NCI-H187 treated with DMSO at 0.1 percent for 48 hours (cell line): Measurements from ENCODE around the gene C1QTNF9B.

Source experiments
- DNase-seq: peaks from one replicate; lab custom pipeline; 2025; lab: John Stamatoyannopoulos, UW

The C1QTNF9B gene

DNA sequence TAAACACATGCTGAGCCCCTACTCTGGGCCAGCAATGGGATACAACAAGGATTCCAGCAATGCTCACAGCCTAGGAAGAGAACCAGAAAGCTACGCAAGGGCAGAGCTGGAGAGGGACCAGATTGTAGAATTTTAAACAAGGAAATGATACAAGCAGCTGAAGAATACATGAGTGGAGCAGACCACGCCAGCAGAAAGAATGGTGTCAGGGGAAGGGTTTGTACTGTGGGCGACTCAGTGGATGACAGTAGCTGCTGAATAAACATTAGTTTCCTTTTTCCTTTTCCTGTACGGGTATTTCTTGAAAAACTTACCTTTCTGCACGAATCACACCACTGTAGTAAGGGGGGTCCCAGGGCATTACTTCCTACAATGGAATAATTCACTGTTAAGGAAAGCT lies 38.8 kb downstream of the C1QTNF9B start:
- DNase-seq, result no peak

- no peak for DNase-seq
Measured at GRCh38 chr13:23856008-23856750, 41.1 kb downstream of the C1QTNF9B start.

- no peak for DNase-seq
Measured at GRCh38 chr13:23855360-23855759, 41.9 kb downstream of the C1QTNF9B start.

- no peak for DNase-seq
Measured at GRCh38 chr13:23852351-23852750, 45.0 kb downstream of the C1QTNF9B start.

DNA sequence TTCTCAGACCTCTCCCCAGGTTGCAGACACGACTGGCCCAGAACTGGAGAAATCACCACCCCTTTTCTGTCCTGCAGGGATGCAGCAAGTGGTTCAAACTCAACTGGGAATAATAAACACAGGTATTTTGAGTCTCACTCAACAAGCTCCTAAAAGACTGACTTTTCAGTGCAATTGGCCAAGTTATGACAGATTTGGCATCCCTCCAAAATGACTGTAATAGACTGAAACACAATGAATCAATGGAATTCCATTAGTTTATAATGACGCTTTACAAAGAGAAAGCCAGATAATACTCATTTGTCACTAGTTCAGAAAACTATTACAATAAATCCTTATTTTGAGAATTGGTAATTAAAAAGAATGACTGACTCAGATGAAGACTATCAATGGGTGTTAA lies 46.2 kb downstream of the C1QTNF9B start:
- no peak for DNase-seq

DNA sequence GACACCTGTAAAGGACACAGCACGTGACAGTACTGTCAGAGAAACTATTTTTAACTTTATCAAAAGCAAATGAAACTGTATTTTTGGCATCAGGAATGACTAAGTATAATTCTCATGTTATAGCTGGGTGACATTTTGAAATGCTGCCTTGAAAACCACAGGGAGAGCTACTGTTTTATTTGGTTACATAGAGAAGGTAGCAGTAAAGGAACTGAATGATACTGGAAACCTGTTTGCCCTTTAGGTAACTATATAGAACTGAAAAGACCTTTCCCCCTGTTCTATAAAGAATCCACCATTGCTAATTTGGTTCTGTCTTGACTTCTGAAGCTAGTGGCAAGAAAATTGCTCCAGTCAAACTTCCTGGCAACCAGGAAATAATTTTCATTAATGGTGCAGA lies 47.2 kb downstream of the C1QTNF9B start:
- no peak for DNase-seq

DNA sequence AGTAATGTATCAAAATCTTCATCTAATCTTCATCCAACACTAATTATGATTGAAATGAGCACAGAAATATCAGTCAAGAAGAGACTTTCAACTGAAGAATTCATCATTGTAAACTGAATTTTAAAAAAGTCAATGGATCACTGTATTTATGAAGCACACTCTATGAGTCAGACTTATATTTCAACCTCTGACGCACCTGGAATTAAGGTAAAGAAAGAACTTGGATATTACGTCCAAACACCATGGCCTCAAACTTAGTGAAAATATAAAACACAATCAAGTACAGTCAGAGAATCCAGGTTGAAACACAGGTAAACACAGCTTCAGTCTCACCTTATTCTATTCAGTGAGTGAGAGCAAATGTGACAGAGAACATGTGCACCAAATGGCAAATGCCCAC lies 47.6 kb downstream of the C1QTNF9B start:
- DNase-seq, result no peak

- no peak for DNase-seq
Measured at GRCh38 chr13:23848646-23849141, 48.6 kb downstream of the C1QTNF9B start.

- no peak for DNase-seq
Measured at GRCh38 chr13:23848019-23848418, 49.3 kb downstream of the C1QTNF9B start.

DNA sequence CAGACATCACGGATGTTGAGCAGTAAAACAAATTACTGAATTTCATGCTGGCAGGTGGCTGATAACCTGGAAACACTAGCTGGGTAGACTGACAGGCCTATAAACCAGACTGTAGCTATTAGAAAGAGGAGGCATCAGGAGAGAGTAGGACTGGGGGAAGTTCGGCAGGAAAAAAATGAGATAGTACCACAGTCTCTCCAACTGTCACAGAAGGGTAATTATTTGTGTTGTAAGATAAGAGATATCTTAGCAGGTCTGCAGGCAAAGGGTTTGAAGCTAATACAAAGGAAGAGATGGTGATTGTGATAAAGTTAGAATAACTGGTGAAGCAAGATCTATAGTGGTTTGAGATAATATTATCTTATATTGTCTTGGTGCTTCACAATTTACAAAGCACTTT lies 49.8 kb downstream of the C1QTNF9B start:
- DNase-seq, result no peak

DNA sequence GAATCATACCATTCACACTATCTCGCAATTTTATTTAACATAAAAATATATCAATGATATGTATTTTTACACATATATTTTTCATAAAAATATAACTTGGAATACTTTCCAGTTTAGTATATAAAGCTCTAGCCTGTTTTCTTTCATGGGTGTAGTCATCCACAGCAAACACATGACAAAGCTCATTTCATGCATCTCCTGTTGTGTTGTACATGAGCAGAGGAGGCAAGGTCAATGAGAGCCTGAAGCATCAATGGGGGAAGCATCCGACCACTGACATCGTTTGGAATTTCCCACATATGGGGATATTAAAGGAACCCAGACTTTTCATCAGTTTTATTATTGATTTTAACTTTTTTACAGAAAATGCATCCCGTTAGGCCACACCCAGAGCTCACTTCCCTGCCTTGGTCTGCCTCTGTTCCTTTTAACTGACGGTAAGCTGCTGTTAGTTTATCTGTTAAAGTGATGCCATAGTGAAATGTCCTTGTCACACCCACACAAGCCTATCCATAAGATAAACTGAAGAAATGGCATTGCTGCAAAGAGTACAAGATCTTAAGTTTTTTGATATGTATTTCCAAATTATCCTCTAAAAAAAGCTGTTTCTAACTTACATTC lies 52.1 kb downstream of the C1QTNF9B start:
- no peak for DNase-seq

- DNase-seq, result no peak
Measured at GRCh38 chr13:23844132-23844531, 53.2 kb downstream of the C1QTNF9B start.

GRCh38 chr13:23843436-23843835 lies 53.9 kb downstream of the C1QTNF9B start:
- DNase-seq, result no peak

DNA sequence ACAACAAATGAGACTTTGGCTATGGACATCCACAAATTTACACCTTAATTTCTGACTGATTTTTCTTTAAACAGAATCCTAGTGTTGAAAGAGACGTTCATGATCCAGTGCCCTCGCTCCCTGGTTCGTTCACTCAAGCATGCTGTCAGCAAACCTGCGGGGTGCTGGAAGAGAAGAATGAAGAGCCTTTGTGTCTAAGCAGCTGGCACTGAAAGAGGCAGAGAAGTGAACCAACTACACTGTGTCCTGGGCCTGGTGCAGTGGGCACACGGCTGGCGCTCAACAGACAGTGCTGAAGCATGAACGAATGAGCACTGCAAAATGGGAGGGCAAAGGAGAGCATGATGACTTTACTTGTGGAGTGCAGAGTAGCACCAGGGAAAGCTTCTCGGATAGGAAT lies 54.9 kb downstream of the C1QTNF9B start:
- no peak for DNase-seq
